ENCODE measurements around the gene SPAAR. TPM values are rescaled to one million over a fixed set of nuclear protein-coding genes. Genes with fewer than 3 reads are reported as not detected.

SPAAR gene
- total RNA-seq, 1 experiment from 2014 or later = not detected

DNA sequence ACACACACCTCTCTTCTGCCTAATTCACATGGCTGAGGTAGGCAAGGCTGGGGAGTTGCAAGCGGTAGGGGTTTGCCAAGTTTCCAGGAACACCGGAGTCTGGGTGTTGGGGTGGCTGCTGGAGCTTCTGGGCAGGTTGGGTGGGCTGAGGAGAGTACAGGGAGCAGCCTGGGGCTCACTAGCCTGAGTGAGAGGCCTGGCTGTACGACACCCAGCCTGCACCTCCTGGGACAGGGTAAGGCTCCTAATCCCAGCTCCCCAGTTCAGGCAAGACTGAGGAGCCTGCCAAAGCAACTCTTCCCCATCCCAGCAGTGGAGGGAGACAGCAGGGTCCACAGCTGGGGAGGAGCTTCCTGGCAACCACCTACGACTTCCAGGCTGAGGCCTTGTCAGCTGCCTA is 8.0 kb downstream of the SPAAR start:
- Histone ChIP-seq H2AK5ac (ENCODE audit: insufficient read length, low read length) (no peak overlapping the region), H2BK15ac (ENCODE audit: low read depth, low read length) (no peak overlapping the region), H3K4me2 (ENCODE audit: insufficient read depth, insufficient read length, low read length) (no peak overlapping the region), H3K79me1 (ENCODE audit: insufficient read depth, low read depth, low read length, poor library complexity, severe bottlenecking) (no peaks in the 10 kb centered on the region), H3K27me3 (ENCODE audit: insufficient read depth, low read length) (no peaks in the 10 kb centered on the region), H3K18ac (ENCODE audit: insufficient read length, low read depth, low read length) (no peak overlapping the region), H3K9ac (ENCODE audit: extremely low read depth, insufficient read length, low read length) (no peak overlapping the region), H2BK12ac (ENCODE audit: insufficient read length, low read depth, low read length) (no peak overlapping the region), H4K91ac (ENCODE audit: insufficient read length, low read depth, low read length) (no peak overlapping the region), H3K4ac (ENCODE audit: low read depth, low read length) (no peak overlapping the region), H2AFZ (ENCODE audit: low read length) (no peak overlapping the region), H3K9me3 (ENCODE audit: control insufficient read depth, low read depth, low read length) (no peaks in the 10 kb centered on the region), H3K23ac (ENCODE audit: insufficient read length, low read depth, low read length) (no peak overlapping the region), H3K14ac (ENCODE audit: insufficient read depth, low read length) (no peak overlapping the region; the same call in 1 of the 2 replicates), H2BK5ac (ENCODE audit: insufficient read length, low read length) (no peak overlapping the region), H2BK120ac (ENCODE audit: low read depth, low read length, poor library complexity, severe bottlenecking) (no peak overlapping the region), H4K5ac (ENCODE audit: insufficient read length, low read depth, low read length) (no peak overlapping the region), H3K79me2 (ENCODE audit: insufficient read depth, low read length) (no peaks in the 10 kb centered on the region), H4K8ac (replicated peaks; ENCODE audit: insufficient read length, low read depth, low read length) (no peak overlapping the region), H2BK20ac (ENCODE audit: low read depth, low read length, poor library complexity, severe bottlenecking) (no peak overlapping the region), H4K20me1 (ENCODE audit: control insufficient read depth, insufficient read depth, insufficient read length) (no peaks in the 10 kb centered on the region), H3K23me2 (ENCODE audit: insufficient read length, low read depth, low read length, poor library complexity, severe bottlenecking) (no peaks in the 10 kb centered on the region), H3K27ac (ENCODE audit: insufficient read length, low read depth, low read length) (no peak overlapping the region), H3T11ph (ENCODE audit: low read length) (no peak overlapping the region), H3K56ac (ENCODE audit: insufficient read length, low read depth, low read length) (no peak overlapping the region), H3K4me1 (ENCODE audit: insufficient read depth, low read length) (no peaks in the 10 kb centered on the region)
- Mint-ChIP-seq H3K4me3 (no peak overlapping the region), H3K9me3 (no peaks in the 10 kb centered on the region), H3K36me3 (ENCODE audit: insufficient read depth in 1 of 3, low read depth in 3 of 3) (no peaks in the 10 kb centered on the region), H3K27ac (no peak overlapping the region), H3K27me3 (ENCODE audit: low read depth) (no peaks in the 10 kb centered on the region), H3K4me1 (peaks cover 7 to 8% of the 10 kb centered on the region in 2 experiments)
- DNase-seq = no peak
- WGBS (ENCODE audit: extremely low coverage, insufficient read length, low lambda C conversion rate) = no CpG with 5 or more reads among the region's 4 CpGs
- TF ChIP-seq, protein P1, sequence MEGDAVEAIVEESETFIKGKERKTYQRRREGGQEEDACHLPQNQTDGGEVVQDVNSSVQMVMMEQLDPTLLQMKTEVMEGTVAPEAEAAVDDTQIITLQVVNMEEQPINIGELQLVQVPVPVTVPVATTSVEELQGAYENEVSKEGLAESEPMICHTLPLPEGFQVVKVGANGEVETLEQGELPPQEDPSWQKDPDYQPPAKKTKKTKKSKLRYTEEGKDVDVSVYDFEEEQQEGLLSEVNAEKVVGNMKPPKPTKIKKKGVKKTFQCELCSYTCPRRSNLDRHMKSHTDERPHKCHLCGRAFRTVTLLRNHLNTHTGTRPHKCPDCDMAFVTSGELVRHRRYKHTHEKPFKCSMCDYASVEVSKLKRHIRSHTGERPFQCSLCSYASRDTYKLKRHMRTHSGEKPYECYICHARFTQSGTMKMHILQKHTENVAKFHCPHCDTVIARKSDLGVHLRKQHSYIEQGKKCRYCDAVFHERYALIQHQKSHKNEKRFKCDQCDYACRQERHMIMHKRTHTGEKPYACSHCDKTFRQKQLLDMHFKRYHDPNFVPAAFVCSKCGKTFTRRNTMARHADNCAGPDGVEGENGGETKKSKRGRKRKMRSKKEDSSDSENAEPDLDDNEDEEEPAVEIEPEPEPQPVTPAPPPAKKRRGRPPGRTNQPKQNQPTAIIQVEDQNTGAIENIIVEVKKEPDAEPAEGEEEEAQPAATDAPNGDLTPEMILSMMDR (conservative IDR thresholded peaks at IDR 0.05) = no peak
